Islet of Langerhans (tissue), 1 donor: ENCODE data around the gene EPHB2.
"Not testable (repeated sequence)": the region's sequence is repeated elsewhere in the genome, so short reads cannot be mapped to it uniquely, and the experiment has no call there.

Experiments used
- FAIRE-seq: peaks from one replicate; lab custom pipeline; 2011; peaks lifted over from hg19 to GRCh38; lab: Jason Lieb, UNC

Gene EPHB2

DNA sequence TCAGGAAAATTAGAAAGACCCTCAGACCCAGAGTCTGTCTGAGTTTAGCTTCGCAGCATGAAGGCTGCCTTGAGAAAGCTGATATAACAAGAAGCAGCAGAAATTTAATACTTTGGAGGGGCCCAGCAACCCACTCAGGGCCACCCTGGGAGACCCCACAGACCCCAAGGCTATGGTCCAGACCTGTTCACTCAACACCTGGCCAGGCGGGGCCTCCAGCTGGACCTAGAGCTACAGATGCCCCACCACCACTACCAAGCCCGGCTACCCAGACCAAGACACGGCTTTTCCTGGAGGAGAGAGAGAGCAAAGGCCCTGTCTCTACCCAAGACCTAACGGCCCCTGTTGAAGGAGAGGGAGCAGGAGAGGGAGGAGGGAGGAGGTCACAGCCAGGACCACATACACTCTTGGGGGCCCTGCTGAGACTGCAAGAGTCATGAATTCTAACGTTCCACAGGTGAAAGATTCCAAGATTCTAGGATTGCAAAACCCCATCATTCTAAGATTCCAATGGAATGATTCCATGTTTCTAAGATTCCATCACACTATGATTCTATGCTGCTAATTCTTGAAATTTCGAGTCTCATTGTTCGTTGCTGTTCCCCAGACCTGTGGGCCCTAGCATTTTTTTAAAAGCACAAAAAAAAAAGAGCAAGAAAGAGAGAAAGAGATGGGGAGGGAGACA is 208.8 kb downstream of the EPHB2 start:
- FAIRE-seq = no peak

GRCh38 chr1:22920026-22920733 is 209.5 kb downstream of the EPHB2 start:
- FAIRE-seq = no peak

DNA sequence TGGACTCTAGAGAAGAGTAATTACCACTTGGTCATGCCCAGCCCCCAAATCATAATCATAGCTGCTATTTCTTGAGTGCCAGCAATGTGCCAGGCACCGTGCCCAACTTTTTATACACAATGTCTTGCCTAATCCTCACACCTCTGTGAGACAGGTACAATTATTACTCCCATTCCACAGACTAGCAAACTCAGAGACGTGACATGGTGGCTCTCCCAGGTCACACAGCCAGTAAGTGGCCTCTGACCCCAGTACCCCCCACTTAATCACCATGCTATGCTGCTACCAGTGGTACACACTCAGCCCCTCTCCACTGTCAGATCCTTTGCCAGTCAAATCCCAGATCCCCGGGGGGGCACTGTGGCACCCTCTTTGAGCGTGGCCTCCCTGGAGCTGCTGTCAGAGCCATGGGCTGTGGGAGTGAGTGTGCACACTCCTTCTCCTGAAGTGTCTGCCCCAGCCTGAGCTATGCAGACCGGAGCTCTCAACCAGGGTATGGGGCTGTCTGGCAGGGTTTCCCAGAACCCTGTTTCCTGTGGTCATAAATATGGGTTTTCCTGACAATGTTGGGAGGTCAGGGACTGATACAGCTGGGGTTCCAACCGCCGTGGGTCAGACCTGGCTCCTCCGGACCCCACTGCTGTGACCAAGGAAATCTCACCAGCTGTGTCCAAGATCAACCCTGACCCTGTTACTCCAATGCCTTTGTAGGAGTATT is 210.3 kb downstream of the EPHB2 start:
- FAIRE-seq = no peak

DNA sequence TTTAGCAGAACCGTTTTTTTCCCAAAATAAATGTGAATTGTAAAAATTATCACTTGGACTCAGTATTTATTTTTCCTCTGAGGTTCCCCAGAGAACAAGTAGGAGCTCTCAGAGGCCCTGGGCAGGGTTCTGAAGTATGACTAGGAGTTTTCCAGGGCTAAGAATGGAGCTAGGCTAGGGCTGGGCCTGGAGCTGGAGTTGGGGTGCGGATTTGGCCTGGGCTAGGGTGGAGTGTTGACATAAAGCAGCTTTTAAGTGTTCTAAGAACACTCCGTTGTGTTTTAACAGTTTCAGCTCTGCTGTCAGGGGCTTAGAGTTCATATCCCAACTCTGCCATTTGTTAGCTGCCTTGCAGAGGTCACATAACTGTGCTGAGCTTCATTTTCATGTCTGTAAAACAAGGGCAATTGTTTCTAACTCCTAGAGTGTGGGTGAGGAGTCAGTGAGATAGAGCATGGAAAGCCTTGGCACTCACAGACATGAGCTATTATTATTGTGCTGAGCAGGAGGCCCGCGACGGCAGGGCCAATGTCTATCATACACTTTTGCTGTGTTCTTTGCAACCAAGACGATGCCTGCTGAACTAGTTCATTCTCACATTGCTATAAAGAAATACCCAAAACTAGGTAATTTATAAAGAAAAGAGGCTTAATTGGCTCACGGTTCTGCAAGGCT is 210.9 kb downstream of the EPHB2 start:
- FAIRE-seq = no peak

- FAIRE-seq = no peak
Measured at GRCh38 chr1:22922640-22923039, 212.0 kb downstream of the EPHB2 start.

GRCh38 chr1:22925111-22925510 is 214.5 kb downstream of the EPHB2 start:
- FAIRE-seq = no peak

GRCh38 chr1:22930240-22930912 is 219.7 kb downstream of the EPHB2 start:
- FAIRE-seq = no peak

GRCh38 chr1:22932803-22933470 is 222.3 kb downstream of the EPHB2 start:
- FAIRE-seq = no peak

- FAIRE-seq = no peak
Measured at GRCh38 chr1:22935433-22935832, 224.8 kb downstream of the EPHB2 start.

GRCh38 chr1:22936681-22937080 is 226.0 kb downstream of the EPHB2 start:
- FAIRE-seq = no peak

DNA sequence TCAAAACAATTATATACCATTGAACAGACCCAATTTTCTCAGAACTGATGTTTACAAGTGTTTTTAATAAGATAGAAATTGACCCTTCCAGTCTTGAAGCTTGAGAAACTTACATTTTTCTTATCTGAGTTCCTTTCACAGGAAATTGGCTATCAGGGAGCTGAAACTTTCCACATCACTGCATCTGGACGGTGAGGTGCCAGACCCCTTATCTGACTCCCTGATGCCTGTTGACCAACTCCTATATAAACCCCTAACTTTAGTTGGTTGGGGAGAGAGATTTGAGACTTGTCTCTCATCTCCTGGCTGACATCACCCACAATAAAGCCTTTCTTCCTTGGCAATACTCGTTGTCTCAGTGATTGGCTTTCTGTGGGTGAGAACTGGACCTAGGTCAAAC is 230.6 kb downstream of the EPHB2 start:
- FAIRE-seq = no peak

DNA sequence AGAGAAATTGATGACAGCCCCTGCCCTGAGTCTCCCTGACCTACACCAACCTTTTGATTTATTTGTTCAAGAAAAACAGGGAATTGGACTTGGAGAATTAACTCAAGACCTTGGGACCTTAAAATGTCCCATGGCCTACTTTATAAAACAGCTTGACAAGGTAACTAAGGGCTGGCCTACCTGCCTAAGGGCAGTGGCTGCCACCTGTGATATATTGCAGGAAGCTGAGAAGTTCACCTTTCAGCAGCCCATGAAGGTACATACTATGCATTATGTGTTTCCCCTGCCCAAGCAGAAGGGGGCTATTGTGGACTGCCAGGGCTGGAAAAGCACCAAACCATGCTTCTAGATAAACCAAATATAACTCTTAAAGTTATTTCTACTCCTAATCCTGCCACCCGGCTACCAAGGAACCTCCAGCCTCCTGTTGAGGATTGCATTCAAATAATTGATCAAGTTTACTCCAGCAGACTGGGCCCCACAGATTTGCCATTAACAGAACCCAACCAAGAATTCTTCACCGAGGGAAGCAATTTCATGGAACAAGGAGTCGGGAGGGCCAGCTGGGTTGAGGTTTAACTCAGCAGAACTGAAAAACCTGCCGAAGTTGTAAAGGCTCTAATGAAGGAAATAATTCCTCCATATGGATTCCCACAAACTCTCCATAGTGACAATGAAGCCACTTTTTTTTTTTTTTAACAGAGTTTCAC is 233.9 kb downstream of the EPHB2 start:
- FAIRE-seq = no peak

GRCh38 chr1:22945171-22945570 is 234.5 kb downstream of the EPHB2 start:
- not testable (repeated sequence) for FAIRE-seq

DNA sequence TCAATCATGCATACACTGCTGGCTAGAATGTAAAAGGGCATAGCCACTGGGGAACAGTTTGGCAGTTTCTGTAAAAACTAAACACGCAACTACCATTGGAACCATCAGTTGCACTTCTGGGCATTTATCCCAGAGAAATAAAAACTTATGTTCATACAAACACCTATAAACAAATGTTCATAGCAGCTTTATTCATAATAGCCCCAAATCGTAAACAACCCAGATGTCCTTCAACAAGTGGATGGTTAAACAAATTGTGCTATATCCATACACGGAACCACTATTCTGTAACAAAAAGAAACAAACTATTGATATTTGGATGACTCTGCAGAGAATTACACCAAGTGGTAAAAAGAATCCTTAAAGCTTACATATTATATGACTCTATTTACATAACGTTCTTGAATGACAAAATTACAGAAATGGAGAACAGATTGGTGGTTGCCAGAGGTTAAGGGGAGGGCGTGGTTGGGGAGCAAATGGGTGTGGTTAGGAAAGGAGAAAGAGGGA is 239.2 kb downstream of the EPHB2 start:
- no peak for FAIRE-seq

DNA sequence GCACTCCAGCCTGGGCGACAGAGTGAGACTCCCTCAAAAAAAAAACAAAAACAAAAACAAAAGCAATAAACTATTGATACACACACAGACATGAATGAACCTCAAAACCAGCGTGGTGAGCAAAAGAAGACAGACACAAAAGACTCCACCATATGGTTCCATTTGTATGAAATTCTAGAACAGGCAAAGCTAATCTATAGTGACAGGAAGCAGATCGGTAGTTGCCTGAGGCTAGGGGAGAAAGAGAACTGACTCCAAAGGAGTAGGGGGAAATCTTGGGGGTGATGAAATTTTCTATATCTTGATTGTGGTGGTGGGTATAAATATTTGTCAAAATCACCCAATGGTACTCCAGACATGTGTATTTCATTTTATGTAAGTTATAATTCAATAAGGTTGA is 241.2 kb downstream of the EPHB2 start:
- FAIRE-seq = no peak

DNA sequence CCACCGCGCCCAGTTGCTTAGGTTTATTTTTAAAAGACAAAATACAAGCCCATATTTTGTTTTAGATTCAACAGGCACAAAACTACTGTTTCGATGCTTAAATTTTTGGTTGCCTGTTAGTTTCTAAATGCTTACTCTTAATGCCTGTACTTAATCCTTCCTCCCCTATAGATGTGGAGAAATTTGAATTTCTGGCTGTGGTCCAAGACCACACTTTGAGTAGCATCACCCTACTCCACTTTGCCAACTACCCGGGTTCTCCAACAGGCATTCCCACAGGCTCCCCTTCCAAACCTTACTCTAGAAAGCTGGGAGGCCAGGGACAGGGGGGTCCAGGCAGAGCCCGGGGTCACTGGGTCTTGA is 242.0 kb downstream of the EPHB2 start:
- FAIRE-seq = no peak

DNA sequence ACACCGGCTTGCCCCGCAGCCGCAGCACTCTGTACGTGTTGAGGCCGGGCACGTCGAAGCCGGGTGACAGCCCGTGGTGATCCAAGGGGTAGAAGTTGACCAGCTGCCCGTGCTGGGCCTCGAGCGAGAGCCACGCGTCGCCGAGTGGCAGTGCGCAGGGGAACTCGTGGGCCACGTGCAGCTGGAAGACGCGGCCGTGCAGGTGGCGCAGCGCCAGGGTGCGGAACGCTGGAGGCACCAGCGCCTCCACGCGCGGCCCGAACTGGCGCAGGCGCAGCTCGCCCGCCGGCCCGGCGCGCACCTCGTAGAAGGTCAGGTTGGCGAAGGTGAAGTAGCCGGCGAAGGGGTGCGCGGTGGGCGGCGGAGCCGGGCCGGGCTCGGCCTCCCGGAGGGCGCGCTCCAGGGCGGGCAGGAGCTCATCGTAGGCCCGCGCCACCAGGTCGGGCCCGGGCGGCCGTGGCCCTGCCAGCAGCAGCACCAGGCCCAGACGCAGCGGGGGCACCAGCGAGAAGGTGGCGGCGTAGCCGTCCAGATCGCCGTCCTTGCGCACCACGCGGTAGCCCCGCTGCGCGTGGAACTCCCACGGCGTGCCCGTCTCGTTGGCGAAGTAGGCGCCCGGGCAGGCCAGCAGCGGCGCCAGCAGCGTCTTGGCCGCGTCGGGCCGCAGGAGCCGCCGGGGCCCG is 242.6 kb downstream of the EPHB2 start:
- FAIRE-seq = no peak

GRCh38 chr1:22953740-22954141 is 243.1 kb downstream of the EPHB2 start:
- FAIRE-seq = no peak

GRCh38 chr1:22955146-22955545 is 244.5 kb downstream of the EPHB2 start:
- FAIRE-seq = no peak

- no peak for FAIRE-seq
Measured at GRCh38 chr1:22957066-22957465, 246.4 kb downstream of the EPHB2 start.
